Measurements from ENCODE around the gene DDRGK1.
"Not testable (repeated sequence)": the region's sequence is repeated elsewhere in the genome, so short reads cannot be mapped to it uniquely, and the experiment has no call there.

DDRGK1 gene

GRCh38 chr20:3162080-3162611 lies 42.3 kb downstream of the DDRGK1 start:
- H3K36me3 ChIP-seq (ENCODE audit: control insufficient read depth in 2 of 2, insufficient read depth in 2 of 2, low read length in 2 of 2) = no peaks in the 10 kb centered on the region
- H3K27ac ChIP-seq (ENCODE audit: low read length) = no peak overlapping the region
- no peaks in the 10 kb centered on the region for H3K27me3 ChIP-seq (ENCODE audit: control insufficient read depth in 1 of 2, insufficient read depth in 2 of 2, low read length in 2 of 2)
- no peak overlapping the region for H3K9ac ChIP-seq (ENCODE audit: low read length in 2 of 2)
- peaks cover 22% of the 10 kb centered on the region for H3K4me1 ChIP-seq (ENCODE audit: control insufficient read depth, insufficient read depth, low read length)
- no peak overlapping the region for H3K4me3 ChIP-seq (ENCODE audit: low read length in 2 of 2)
- H3K9me3 ChIP-seq (ENCODE audit: control insufficient read depth in 2 of 2, low read length in 2 of 2) = no peaks in the 10 kb centered on the region

- Histone ChIP-seq H3K36me3 (ENCODE audit: control insufficient read depth in 2 of 2, insufficient read depth in 2 of 2, low read length in 2 of 2) (no peaks in the 10 kb centered on the region), H3K9ac (ENCODE audit: low read length in 2 of 2) (no peak overlapping the region), H3K27ac (ENCODE audit: low read length) (no peak overlapping the region), H3K4me3 (ENCODE audit: low read length in 2 of 2) (no peak overlapping the region), H3K9me3 (ENCODE audit: control insufficient read depth in 2 of 2, low read length in 2 of 2) (no peaks in the 10 kb centered on the region), H3K27me3 (ENCODE audit: control insufficient read depth in 1 of 2, insufficient read depth in 2 of 2, low read length in 2 of 2) (no peaks in the 10 kb centered on the region), H3K4me1 (ENCODE audit: control insufficient read depth, insufficient read depth, low read length) (peaks cover 29% of the 10 kb centered on the region)
Measured at GRCh38 chr20:3161316-3162079, 43.0 kb downstream of the DDRGK1 start.

- no peaks in the 10 kb centered on the region for H3K9me3 ChIP-seq (ENCODE audit: control insufficient read depth in 2 of 2, low read length in 2 of 2)
- H3K27ac ChIP-seq (ENCODE audit: low read length) = no peak overlapping the region
- H3K27me3 ChIP-seq (ENCODE audit: control insufficient read depth in 1 of 2, insufficient read depth in 2 of 2, low read length in 2 of 2) = no peaks in the 10 kb centered on the region
- H3K36me3 ChIP-seq (ENCODE audit: control insufficient read depth in 2 of 2, insufficient read depth in 2 of 2, low read length in 2 of 2) = no peaks in the 10 kb centered on the region
- peaks cover 33% of the 10 kb centered on the region for H3K4me1 ChIP-seq (ENCODE audit: control insufficient read depth, insufficient read depth, low read length)
- H3K9ac ChIP-seq (ENCODE audit: low read length in 2 of 2) = no peak overlapping the region
- peak overlapping the region in 1 of 2 donors; percentile 99 for H3K4me3 ChIP-seq (ENCODE audit: low read length in 2 of 2)
Measured at GRCh38 chr20:3160418-3160817, 44.1 kb downstream of the DDRGK1 start.

- Histone ChIP-seq H3K9me3 (ENCODE audit: control insufficient read depth in 2 of 2, low read length in 2 of 2) (no peaks in the 10 kb centered on the region), H3K36me3 (ENCODE audit: control insufficient read depth in 2 of 2, insufficient read depth in 2 of 2, low read length in 2 of 2) (peaks cover 0 to 3% of the 10 kb centered on the region in 2 donors), H3K27me3 (ENCODE audit: control insufficient read depth in 1 of 2, insufficient read depth in 2 of 2, low read length in 2 of 2) (no peaks in the 10 kb centered on the region), H3K9ac (ENCODE audit: low read length in 2 of 2) (peak overlapping the region; percentile 98 to 99), H3K4me1 (ENCODE audit: control insufficient read depth, insufficient read depth, low read length) (peaks cover 34% of the 10 kb centered on the region), H3K4me3 (ENCODE audit: low read length in 2 of 2) (peak overlapping the region; percentile 99), H3K27ac (ENCODE audit: low read length) (peak overlapping the region; percentile 80)
Measured at GRCh38 chr20:3158968-3159431, 45.5 kb downstream of the DDRGK1 start.

- no peaks in the 10 kb centered on the region for H3K27me3 ChIP-seq (ENCODE audit: control insufficient read depth in 1 of 2, insufficient read depth in 2 of 2, low read length in 2 of 2)
- no peaks in the 10 kb centered on the region for H3K9me3 ChIP-seq (ENCODE audit: control insufficient read depth in 2 of 2, low read length in 2 of 2)
- peak overlapping the region in 1 of 2 donors; percentile 47 for H3K4me3 ChIP-seq (ENCODE audit: low read length in 2 of 2)
- peaks cover 42% of the 10 kb centered on the region for H3K4me1 ChIP-seq (ENCODE audit: control insufficient read depth, insufficient read depth, low read length)
- H3K27ac ChIP-seq (ENCODE audit: low read length) = no peak overlapping the region
- peak overlapping the region; percentile 21 to 25 for H3K9ac ChIP-seq (ENCODE audit: low read length in 2 of 2)
- peaks cover 0 to 4% of the 10 kb centered on the region in 2 donors for H3K36me3 ChIP-seq (ENCODE audit: control insufficient read depth in 2 of 2, insufficient read depth in 2 of 2, low read length in 2 of 2)
Measured at GRCh38 chr20:3157817-3158216, 46.7 kb downstream of the DDRGK1 start.

- H3K27me3 ChIP-seq (ENCODE audit: control insufficient read depth in 1 of 2, insufficient read depth in 2 of 2, low read length in 2 of 2) = no peaks in the 10 kb centered on the region
- peaks cover 0 to 4% of the 10 kb centered on the region in 2 donors for H3K36me3 ChIP-seq (ENCODE audit: control insufficient read depth in 2 of 2, insufficient read depth in 2 of 2, low read length in 2 of 2)
- H3K9me3 ChIP-seq (ENCODE audit: control insufficient read depth in 2 of 2, low read length in 2 of 2) = no peaks in the 10 kb centered on the region
- peak overlapping the region in 1 of 2 donors; percentile 35 for H3K4me3 ChIP-seq (ENCODE audit: low read length in 2 of 2)
- H3K4me1 ChIP-seq (ENCODE audit: control insufficient read depth, insufficient read depth, low read length) = peaks cover 42% of the 10 kb centered on the region
- H3K9ac ChIP-seq (ENCODE audit: low read length in 2 of 2) = peak overlapping the region; percentile 25 to 47
- no peak overlapping the region for H3K27ac ChIP-seq (ENCODE audit: low read length)
Measured at GRCh38 chr20:3156811-3157619, 47.5 kb downstream of the DDRGK1 start.

- H3K27ac ChIP-seq (ENCODE audit: low read length) = not testable (repeated sequence)
- H3K4me1 ChIP-seq (ENCODE audit: control insufficient read depth, insufficient read depth, low read length) = peaks cover 20% of the 10 kb centered on the region
- peaks cover 20 to 23% of the 10 kb centered on the region in 2 donors for H3K36me3 ChIP-seq (ENCODE audit: control insufficient read depth in 2 of 2, insufficient read depth in 2 of 2, low read length in 2 of 2)
Measured at GRCh38 chr20:3152057-3152644, 52.3 kb downstream of the DDRGK1 start.

GRCh38 chr20:3150908-3151307 lies 53.6 kb downstream of the DDRGK1 start:
- Histone ChIP-seq H3K9ac (ENCODE audit: low read length in 2 of 2) (no peak overlapping the region), H3K27me3 (ENCODE audit: control insufficient read depth in 1 of 2, insufficient read depth in 2 of 2, low read length in 2 of 2) (no peaks in the 10 kb centered on the region), H3K4me1 (ENCODE audit: control insufficient read depth, insufficient read depth, low read length) (peaks cover 9% of the 10 kb centered on the region), H3K4me3 (ENCODE audit: low read length in 2 of 2) (no peak overlapping the region), H3K27ac (ENCODE audit: low read length) (no peak overlapping the region), H3K9me3 (ENCODE audit: control insufficient read depth in 2 of 2, low read length in 2 of 2) (no peaks in the 10 kb centered on the region), H3K36me3 (ENCODE audit: control insufficient read depth in 2 of 2, insufficient read depth in 2 of 2, low read length in 2 of 2) (peaks cover 25% of the 10 kb centered on the region in 2 donors)

More at GRCh38 chr20:3152057-3152644, 52.3 kb downstream of the DDRGK1 start:
- H3K4me3 ChIP-seq (ENCODE audit: low read length in 2 of 2); H3K27me3 ChIP-seq (ENCODE audit: control insufficient read depth in 1 of 2, insufficient read depth in 2 of 2, low read length in 2 of 2); H3K9ac ChIP-seq (ENCODE audit: low read length in 2 of 2); H3K9me3 ChIP-seq (ENCODE audit: control insufficient read depth in 2 of 2, low read length in 2 of 2): not testable (repeated sequence)

- Histone ChIP-seq H3K4me3 (ENCODE audit: low read length in 2 of 2) (no peak overlapping the region), H3K4me1 (ENCODE audit: control insufficient read depth, insufficient read depth, low read length) (no peaks in the 10 kb centered on the region), H3K27me3 (ENCODE audit: control insufficient read depth in 1 of 2, insufficient read depth in 2 of 2, low read length in 2 of 2) (no peaks in the 10 kb centered on the region), H3K9ac (ENCODE audit: low read length in 2 of 2) (no peak overlapping the region), H3K36me3 (ENCODE audit: control insufficient read depth in 2 of 2, insufficient read depth in 2 of 2, low read length in 2 of 2) (peaks cover 21 to 25% of the 10 kb centered on the region in 2 donors), H3K9me3 (ENCODE audit: control insufficient read depth in 2 of 2, low read length in 2 of 2) (no peaks in the 10 kb centered on the region), H3K27ac (ENCODE audit: low read length) (no peak overlapping the region)
Measured at GRCh38 chr20:3146732-3147341, 57.6 kb downstream of the DDRGK1 start.

GRCh38 chr20:3141757-3142156 lies 62.7 kb downstream of the DDRGK1 start:
- no peaks in the 10 kb centered on the region for H3K27me3 ChIP-seq (ENCODE audit: control insufficient read depth in 1 of 2, insufficient read depth in 2 of 2, low read length in 2 of 2)
- H3K27ac ChIP-seq (ENCODE audit: low read length) = no peak overlapping the region
- no peaks in the 10 kb centered on the region for H3K4me1 ChIP-seq (ENCODE audit: control insufficient read depth, insufficient read depth, low read length)
- no peaks in the 10 kb centered on the region for H3K9me3 ChIP-seq (ENCODE audit: control insufficient read depth in 2 of 2, low read length in 2 of 2)
- H3K36me3 ChIP-seq (ENCODE audit: control insufficient read depth in 2 of 2, insufficient read depth in 2 of 2, low read length in 2 of 2) = peaks cover 0 to 8% of the 10 kb centered on the region in 2 donors
- H3K9ac ChIP-seq (ENCODE audit: low read length in 2 of 2) = no peak overlapping the region
- no peak overlapping the region for H3K4me3 ChIP-seq (ENCODE audit: low read length in 2 of 2)
